OCI-M2 (cell line): ENCODE measurements around the gene ZBTB7C.

ENCODE experiments used
- DNase-seq: peaks from one replicate; lab custom pipeline; 2025; ENCODE audit not compliant: unreplicated experiment; lab: John Stamatoyannopoulos, UW

The ZBTB7C gene

DNA sequence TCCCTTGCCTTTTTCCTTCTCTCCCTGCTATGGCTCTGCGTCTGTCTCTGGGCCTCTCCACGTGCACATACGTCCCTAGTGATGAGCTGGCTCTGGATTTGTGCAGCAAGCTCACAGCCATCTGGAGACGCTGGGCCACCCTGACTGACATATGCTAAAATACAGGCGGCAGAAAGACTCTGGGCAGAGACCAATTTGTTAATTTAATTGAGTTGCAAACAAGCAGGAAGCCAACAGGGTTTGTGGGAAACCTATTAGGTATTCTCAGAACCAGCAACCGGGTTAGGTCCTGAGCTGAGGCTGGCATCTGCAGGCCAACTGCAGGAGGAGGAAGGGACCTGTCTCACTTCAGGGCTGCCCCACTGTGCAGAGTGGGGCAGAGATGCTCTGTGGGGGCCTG is 425.2 kb downstream of the ZBTB7C start:
- no peak for DNase-seq

DNA sequence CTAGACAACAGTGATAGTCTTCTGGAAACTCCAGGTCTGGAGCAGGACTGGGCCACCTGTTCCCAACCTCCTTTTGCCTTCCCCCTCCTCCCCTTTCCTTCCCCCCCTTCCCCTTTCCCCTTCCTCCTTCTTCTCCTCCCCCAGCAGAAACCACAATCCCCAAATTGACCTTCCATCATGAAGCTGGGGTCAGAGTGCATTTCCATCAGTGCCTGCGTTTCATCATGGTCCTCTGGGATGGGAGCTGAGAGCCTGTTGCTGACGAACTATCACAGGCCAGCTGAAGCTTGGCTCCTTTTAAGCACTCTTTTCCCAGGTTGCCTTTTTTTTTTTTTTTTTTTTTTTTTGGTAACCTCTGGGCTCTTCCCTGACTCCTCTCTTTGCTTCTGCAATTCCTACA is 426.1 kb downstream of the ZBTB7C start:
- no peak for DNase-seq

DNA sequence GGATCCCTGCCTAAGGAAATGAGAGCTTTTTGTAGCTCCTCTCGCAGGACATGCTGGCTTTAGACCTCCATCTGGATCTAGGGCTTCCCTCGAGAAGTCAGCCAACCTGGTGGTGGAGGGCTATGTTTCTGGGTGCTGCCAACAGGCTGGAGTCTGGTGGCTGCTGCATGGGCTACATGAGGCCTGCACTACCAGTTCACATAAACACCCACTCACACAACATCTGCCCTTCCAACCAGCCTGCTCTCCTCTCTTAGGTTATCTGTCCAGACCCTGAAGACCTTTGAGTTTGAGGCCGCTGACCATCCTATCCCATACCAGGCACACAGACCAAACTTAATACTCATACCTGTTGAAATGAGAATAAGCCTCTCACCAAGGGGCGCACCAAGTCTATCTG is 427.4 kb downstream of the ZBTB7C start:
- DNase-seq: no peak

DNA sequence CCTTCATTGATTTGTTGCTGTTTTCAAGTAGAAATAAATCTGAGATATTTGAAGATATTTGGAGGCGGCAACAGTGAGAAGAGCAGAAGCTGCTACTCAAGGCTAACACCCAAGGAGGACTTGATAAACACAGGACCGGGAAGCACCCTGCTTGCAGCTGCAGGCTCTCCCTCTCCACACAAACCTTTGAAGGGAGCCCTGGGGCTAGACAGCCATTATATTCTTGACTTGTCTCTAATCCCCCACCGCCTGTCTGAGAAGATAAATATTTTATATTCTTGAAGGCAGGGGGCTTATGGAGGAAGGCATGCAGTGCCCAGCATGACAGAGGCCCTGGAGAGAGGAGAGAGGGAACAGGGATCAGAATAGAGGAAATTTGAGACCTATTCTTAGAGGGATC is 427.9 kb downstream of the ZBTB7C start:
- DNase-seq: no peak

DNA sequence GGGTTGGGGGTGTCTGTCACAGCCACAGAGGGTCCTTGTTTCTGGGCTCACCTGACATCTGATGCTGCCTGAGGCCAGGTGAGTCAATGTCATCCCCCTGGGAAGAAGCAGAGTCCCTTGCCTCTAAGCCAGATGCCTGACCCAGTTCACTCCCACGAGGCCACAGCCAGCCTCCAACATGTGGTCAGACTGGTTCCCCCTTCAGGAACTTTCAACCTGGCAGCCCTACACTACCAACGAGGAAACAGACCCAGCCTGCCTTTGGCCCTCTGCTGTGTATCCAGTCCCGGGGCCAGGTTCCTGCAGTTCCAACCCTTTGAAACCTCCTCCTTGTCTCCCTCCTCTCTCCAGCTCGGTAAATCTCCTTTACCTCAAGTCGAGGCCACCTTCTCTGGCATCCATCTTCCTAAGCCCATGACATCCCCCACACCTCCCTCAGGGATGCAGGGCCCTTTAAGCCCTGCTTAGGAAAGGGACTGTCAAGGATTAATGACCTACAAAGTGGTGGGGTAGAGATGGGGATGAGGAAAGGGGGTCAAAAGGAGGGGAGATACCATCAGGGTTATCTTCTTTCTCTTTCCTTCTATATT is 429.5 kb downstream of the ZBTB7C start:
- DNase-seq: no peak

DNA sequence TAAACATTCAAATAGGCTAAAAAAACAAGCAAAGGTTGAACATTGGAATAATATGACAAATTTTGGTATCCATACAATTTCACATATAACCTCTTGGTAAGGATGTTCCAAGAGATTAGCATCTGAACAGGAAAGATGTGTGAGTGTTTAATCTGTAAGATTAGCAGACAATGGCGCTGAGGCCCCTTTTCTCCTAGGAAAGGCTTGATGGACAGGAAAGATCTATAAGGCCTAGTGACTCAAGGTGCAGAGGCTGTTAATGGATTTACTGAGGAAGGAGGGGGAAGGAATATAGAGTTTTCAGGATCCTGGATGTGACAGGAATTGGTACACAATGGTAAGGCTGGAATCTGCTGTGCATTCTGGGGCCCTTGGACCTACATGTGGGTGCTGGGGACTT is 430.6 kb downstream of the ZBTB7C start:
- DNase-seq: no peak

DNA sequence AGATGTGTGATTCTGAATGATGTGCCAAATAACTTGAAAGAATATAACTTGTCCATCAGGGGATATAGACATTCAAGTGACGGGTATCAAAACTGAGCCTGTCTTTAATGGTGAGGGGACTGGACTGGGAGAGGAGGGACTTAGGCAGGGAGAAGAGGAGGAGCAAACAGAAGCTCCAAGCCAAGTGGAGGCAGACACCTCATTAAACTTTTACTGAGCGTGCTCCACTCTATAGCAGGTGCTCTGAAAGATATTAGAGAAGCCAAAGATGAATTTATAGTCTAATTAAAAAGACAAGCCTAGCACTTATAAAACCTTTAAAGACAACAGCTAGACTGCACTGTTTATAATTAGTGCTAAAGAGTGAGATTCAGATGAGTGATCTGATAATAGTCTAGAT is 431.0 kb downstream of the ZBTB7C start:
- DNase-seq: no peak
